HG02870 (cell line): ENCODE data around the gene CHST14.

Experiments used
- ATAC-seq: cut with Tn5 transposase; IDR thresholded peaks from one replicate; pipeline ENCODE4 v1.9.1; 2021; ENCODE audit warnings: mild to moderate bottlenecking, moderate library complexity; ENCODE audit not compliant: unreplicated experiment

CHST14 gene

DNA sequence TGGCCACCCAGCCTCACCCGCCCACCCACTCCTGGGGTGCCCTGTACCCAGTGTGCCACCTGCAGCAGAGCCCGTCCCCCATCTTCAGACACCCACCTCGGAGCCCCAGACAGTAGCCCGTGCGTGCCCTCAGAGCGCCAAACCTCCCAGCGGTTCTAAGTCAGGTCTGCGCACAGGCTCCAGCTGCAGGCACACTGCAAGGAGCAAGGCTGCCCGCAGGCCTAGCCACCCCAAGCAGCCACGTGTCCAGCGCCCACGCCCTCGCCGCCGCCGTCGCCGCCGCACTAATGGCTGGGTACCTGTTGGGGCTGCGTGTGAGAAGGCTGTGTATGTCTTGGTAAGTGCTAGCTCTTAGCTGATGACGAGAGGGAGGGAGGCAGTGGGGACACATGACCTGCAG lies 8.8 kb upstream of the CHST14 start:
- ATAC-seq = no peak

DNA sequence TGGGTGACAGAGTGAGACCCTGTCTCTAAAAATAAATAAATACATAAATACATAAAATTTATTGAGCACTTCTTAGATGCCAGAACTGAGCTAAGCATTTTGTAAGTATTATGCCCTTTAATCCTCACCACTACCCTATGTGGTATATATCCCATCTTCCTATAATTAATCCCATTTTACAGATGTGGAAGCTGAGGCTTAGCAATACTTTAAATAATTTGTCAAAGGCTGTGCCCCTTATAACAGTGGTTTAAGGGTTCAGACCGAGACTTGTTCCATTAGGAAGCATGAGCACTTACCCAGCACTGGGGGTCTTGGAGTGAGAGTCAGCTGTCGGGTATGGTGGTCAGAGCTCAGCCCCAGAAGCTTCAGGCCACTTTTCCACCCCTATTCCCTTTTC lies 7.5 kb upstream of the CHST14 start:
- ATAC-seq = no peak

DNA sequence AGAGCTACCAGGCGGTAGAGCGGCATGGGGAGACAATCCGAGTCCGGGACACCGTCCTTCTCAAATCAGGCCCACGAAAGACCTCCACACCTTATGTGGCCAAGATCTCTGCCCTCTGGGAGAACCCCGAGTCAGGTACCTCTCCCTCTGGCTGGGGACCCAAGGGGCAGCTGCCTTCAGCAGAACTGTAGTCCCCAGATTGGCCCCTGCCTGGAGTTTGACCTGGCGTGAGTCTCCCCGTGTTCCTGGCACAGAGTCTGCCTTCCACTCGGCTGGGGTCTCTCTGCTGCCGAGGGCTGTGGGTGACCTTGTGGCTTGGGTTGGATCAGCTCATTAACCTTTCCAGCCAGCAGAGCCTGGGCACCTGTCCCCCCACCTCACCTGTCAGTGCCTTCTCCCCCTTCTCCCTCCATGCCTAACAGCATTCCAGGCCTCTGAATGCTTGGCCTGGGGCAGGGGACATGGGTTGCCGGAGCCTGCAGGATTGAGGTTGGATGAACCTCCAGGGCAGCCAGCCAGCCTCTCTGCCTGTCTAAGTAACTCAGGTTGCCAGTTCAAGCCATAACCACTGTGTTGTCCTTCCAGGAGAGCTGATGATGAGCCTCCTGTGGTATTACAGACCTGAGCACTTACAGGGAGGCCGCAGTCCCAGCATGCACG lies 6.8 kb upstream of the CHST14 start:
- no peak for ATAC-seq

DNA sequence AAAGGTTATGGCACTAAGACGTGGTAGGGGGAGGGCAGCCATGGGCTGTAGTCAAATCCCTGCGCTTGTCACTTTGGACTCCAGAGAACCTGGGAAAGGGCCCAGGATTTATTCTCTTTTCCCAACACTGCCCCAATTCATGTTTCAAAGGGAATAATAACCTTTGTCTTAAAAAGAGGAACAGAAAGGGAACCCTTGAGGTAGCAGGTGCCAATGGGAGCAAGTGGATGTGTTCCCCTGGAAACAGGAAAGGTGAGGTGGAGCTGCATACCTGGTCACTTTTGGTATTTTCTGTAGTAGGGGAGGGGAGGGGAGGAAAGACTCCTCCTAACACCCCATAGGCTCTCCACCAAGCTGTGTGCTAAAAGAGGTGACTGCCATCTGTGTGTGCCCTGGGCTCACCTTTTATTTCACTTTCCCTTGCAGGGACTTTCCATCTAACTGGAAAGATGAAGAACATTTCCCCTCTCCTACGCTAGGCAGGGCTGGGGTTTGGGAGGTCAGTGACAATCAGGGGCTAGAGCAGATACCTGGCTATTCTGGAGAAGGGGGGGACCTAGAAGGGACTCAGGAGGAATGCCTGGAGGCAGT lies 6.1 kb upstream of the CHST14 start:
- ATAC-seq = no peak

DNA sequence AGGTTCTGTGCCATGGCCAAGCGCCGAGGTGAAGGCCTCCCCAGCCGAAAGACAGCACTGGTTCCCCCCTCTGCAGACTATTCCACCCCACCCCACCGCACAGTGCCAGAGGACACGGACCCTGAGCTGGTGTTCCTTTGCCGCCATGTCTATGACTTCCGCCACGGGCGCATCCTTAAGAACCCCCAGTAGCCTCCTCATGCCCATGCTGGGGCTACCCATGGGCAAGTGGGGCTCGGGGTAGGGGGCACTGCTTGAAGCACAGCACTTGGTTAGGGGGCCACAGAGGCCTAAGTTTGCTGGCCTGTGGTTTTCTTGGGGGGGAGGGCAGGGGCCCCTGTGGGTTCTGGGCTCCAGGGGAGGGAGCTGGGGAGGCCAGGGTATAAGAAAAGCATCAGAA lies 4.8 kb upstream of the CHST14 start:
- no peak for ATAC-seq

DNA sequence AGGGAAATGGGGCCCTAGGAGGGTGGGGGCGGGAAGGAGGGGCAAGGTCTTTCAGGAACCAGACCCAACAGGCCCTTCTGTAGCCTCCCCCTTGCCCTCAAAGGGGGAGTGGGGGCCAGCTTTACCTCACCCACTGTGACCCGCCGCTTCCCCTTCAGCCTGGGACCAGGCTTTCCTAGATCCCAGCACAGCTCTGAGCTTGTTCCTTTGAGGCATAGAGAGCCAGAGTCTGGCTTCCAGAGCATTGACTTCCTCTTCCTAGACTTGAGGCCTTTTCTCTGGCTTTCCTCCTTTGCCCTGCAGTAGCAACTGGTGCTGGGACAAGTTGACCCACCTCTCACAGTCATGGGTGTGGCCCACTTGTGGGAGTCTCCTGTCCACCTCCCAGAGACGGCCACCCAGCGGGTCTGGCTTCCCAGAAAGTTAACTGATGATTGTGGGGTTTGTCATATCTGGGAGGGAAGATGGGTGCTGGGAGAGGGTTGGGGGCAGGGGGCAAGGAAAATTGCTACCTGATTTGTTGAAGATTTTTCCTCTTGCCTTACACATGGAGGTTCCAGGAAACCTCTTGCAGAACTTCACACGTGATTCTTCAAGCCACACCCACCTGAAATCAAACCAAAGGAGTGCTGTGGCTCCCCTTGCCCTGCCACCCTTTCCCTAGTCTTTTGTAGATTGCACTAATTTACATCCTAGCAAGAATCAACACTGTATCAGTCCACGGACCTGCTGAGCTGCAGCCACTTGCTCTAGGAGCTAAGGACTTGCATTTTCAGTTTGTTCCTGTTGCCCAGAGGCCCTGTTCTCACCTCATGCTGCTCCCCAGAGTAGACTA lies 4.1 kb upstream of the CHST14 start:
- ATAC-seq = no peak

DNA sequence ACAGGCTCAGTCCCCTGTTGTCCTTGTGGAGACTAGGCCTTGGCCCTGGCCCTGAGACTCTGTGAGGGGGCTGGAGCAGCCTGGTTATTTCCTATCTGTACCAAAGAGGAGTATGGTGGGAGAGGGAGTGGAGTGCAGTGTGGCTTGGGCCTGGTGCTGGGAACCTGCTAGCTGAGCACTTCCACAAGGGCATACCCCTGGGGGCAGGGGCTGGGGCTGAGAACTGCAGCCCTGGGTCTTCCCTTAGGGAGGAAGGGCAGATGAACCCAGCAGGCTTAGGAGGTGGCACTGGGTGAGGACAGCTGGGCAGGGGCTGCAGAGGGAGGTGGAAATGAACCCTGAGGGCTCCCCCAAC lies 3.5 kb upstream of the CHST14 start:
- no peak for ATAC-seq

DNA sequence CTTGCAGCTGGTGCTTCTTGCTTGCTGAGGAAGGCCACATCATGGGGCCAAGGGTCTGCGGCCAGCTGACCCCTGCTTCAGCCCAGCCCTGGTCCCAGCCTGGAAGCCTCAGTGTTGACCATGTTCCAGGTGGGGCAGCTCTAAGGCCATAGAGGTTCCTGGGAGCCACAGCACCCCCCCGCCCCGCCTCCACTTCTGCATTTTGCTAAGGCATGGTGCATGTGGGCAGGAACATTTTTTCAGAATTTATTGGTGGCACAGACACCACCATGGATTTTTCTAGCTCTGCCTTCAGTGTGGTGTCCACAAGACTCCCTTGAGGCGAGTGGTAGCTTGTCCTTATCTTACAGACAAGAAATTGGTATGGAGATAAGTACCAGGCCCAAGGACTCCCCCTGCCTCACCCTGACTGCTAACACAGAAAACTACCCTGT lies 1.9 kb upstream of the CHST14 start:
- ATAC-seq = no peak

DNA sequence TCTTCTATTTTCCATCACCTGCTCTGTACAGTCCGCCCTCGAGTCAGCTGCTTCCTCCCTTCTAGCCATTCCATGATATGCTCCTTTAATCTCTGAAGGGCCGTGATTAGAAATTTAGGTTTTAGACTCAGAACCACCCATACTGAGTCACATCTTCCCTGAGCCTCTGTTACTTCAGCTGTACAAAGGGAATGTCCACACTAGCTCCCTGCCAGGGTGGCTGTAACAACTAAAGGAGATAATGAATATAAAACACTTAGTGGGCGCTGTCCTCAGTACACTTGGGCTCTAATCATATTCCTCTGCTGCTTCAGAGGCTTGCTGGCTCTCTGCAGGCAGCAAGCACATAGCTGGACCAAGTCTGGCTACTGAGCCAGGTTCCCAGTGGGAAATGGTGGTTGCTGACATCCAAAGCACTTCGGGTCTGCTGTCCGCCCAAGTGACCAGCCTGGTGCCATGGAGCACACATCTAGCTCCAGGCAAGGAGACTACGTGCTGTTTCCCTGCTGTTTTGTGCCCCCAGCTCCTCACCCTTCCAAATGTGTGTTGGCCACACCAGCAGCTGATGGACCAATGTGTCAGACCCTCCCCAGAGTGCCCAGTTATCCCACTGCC lies 901 bp upstream of the CHST14 start:
- no peak for ATAC-seq

DNA sequence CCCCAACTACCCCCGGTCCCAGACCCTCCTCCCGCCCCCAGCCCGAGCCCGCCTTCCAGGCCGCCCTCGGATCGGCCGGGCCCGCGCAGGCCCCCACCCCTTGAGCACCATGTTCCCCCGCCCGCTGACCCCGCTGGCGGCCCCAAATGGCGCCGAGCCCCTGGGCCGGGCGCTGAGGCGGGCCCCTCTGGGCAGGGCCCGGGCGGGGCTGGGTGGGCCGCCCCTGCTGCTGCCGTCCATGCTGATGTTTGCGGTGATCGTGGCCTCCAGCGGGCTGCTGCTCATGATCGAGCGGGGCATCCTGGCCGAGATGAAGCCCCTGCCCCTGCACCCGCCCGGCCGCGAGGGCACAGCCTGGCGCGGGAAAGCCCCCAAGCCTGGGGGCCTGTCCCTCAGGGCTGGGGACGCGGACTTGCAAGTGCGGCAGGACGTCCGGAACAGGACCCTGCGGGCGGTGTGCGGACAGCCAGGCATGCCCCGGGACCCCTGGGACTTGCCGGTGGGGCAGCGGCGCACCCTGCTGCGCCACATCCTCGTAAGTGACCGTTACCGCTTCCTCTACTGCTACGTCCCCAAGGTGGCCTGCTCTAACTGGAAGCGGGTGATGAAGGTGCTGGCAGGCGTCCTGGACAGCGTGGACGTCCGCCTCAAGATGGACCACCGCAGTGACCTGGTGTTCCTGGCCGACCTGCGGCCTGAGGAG lies 472 bp downstream of the CHST14 start:
- peak; percentile 35 for ATAC-seq

DNA sequence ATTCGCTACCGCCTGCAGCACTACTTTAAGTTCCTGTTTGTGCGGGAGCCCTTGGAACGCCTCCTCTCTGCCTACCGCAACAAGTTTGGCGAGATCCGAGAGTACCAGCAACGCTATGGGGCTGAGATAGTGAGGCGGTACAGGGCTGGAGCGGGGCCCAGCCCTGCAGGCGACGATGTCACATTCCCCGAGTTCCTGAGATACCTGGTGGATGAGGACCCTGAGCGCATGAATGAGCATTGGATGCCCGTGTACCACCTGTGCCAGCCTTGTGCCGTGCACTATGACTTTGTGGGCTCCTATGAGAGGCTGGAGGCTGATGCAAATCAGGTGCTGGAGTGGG lies 995 bp downstream of the CHST14 start:
- ATAC-seq = peak; percentile 15

DNA sequence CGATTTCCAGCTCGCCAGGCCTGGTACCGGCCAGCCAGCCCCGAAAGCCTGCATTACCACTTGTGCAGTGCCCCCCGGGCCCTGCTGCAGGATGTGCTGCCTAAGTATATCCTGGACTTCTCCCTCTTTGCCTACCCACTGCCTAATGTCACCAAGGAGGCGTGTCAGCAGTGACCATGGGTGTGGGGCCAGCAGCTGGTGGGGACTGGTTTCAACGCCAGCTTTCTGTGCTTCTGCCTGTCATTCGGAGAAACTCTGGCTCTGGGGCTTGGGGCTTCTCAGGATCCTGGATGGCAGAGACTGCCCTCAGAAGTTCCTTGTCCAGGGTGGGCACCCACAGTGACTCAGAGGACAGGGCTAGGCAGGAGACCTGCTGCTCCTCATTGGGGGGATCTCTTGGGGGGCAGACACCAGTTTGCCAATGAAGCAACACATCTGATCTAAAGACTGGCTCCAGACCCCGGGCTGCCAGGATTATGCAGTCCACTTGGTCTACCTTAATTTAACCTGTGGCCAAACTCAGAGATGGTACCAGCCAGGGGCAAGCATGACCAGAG lies 1.5 kb downstream of the CHST14 start:
- no peak for ATAC-seq

DNA sequence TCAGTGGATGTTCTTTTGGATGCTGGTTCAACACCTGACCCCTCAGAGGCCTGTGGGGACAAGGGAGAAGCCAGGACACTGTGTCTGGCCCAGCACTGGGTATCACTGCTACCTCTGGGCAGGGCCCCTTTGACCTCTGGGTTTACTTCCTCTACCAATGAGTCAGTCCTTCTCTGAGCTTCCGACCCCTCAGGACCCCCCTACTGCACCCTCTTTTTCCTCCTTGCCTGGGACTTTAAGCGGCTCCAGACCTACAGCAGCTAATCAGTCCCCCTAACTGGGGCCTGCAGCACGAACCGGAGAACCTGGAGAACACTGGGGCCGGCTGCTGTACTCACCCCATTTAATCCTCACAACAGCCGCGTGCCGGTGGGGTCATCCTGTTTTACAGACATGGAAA lies 3.8 kb downstream of the CHST14 start:
- ATAC-seq = no peak

DNA sequence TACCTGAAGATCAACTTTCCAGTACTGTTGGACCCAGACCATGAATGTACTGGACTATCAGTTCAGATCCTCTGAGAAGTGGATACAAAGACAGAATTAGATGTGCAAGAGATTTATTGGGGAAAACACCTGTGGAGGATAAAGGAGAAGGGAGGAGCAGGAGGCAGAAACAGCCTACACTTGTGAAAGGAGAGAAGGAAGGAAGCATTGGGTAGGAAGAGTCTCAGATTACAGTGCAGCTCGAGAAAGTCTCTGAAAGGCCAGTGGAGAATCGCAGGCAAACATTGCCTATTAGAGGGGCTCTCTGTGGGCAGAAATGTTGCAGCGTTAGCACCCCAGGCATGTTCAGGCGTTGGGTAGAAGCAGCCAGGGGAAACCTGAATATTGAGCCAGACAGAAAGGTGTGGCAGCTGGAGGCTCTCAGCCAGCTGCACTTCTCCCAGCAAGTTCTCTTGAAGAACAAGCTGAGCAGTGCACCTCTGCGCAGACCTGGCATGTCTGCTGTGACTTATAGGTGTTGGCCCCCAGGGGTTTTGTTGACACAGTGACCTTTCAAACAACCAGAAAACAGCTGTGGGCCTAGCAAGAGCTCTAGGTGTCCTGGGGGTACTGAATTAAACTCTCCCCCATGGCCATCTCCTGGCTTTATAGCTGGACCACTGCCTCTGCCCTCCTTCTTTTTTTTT lies 7.0 kb downstream of the CHST14 start:
- ATAC-seq = no peak

DNA sequence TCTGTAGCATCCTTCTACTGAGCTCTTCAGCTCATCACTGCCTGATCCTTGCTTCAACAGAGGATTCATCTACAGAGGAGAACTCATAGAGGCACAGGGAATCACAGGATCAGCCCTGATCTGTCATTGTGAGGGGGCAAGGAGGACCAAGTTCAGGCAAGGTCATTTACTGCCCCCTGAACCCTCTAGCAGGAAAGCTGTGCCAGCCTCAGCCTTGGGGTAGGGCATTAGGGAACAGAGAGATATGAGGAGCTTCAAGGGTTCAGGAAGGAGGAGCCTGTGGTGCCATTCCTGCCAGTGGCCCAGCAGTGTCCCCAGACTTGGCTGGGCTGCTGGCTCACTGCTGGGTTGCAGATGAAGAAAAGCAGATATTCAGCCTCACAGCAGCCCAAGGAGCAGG lies 8.2 kb downstream of the CHST14 start:
- no peak for ATAC-seq

DNA sequence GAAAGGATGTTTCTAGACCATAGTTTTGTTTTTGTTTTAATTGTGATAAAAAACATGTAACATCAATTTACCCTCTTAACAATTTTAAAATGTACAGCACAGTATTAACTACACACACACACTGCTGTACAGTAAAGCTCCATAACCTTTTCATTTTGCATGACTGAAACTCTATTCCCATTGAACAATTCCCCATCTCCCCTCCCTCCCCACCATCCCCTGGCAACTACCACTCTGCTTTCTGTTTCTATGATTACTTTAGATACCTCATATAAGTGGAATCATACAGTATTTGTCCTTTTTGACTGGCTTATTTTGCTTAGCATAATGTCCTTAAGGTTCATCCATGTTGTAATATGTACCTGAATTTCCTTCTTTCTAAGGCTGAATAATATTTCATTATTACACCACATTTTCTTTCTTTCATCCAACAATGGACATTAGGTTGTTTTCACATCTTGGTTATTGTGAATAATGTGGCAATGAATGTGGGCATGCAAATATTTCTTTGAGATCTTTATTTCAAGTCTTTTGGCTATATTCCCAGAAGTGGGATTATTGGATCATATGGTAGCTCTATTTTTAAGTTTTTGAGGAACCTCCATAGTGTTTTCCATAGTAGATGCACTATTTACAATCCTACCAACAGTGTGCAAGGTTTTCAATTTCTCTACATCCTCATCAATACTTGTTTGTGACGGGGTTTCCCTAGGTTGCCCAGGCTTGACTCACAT lies 10.7 kb downstream of the CHST14 start:
- no peak for ATAC-seq

DNA sequence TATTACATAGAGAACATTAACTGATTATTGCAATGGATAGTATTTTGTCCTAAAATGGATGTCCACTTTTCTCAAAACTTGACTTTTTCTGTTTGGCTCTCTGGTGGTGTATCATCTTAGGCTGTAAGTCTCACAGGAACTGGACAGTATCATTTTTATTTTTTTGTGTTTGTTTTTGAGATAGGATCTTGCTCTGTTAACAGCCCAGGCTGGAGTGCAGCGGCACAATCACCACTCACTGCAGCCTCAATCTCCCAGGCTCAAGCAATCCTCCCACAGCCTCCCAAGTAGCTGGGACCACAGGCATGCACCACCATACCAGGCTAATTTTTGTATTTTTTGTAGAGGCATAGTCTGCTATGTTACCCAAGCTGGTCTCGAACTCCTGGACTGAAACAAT lies 13.1 kb downstream of the CHST14 start:
- ATAC-seq = no peak

DNA sequence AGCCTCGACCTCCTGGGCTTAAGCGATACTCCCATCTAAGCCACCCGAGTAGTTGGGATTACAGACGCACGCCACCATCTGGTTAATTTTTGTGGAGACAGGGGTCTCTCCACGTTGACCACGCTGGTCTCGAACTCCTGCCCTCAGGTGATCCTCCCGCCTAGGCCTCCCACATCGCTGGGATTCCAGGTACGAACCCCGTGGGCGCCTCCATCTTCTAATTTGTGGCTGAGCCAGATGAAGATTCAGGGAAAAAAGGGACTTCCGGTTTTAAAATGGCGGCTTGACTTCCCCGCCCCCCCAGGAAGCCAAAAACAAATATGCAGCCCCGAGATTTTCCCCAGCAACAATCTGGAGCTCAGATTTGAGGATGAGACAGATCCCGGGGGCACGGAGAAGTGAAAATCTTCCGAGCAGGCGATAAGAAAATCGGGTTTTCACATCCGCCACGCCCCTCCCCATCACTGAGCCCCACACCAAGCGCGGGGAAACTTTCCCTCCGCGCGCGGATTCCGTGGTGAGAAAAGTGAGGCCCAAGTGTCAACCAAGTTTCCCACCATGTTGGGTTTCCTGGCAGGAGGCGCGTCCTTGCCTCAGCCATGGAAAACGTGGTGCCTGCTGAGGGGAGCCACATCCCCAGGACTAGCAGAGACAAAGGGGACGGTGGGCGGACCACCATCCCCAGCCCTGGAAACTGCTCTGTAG lies 15.4 kb downstream of the CHST14 start:
- ATAC-seq = no peak
